Brain pericyte (primary cell): ENCODE data around the gene C2CD2.
"Not testable (repeated sequence)": the region's sequence is repeated elsewhere in the genome, so short reads cannot be mapped to it uniquely, and the experiment has no call there.

Experiments used
- DNase-seq: peaks from one replicate; pipeline ENCODE4 v3.0.0-alpha.2; 2012; ENCODE audit warnings: low read depth, low spot score

C2CD2 gene

GRCh38 chr21:41958886-41959563 lies 5.2 kb upstream of the C2CD2 start:
- no peak for DNase-seq

DNA sequence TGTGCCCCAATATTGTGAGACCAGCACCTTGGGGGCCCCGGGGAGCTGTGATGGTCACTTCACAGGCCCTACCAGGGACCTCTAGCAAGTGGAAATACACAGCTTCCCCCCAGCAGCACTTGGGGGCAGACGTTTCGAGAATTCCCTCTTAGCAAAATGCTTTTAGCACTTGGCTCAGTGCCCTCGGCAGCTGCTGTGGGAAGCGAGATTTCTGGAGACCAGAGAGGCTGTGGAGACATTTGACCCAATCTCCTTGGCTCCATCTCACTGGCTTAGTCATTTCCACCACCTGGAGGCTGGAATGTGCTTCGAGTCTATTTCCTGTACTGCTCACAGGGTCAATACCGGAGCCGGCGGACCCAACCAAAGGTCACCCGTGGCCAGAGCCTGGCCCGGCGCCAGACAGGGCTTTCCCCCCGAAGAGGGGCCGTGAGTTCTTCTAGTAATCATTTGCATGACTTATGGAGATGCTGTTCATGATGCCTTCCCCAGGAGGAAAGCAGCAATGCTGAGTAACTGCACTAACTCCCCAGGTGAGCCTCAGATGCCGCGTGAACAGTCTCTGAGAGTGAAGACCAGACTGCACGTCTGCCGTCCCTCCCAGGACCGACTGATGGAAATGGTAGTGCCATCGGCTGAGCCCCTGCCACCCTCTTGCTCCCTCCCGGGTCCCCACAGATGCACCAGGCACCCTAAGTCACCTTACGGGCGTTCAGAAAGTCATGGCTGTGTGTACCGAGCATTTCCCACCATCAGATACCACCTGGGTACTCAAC lies 4.4 kb upstream of the C2CD2 start:
- peak; percentile 58 for DNase-seq

GRCh38 chr21:41956926-41957729 lies 3.3 kb upstream of the C2CD2 start:
- no peak for DNase-seq

- no peak for DNase-seq
Measured at GRCh38 chr21:41955516-41955915, 1.7 kb upstream of the C2CD2 start.

GRCh38 chr21:41954654-41955499 lies 1.1 kb upstream of the C2CD2 start:
- DNase-seq = no peak

DNA sequence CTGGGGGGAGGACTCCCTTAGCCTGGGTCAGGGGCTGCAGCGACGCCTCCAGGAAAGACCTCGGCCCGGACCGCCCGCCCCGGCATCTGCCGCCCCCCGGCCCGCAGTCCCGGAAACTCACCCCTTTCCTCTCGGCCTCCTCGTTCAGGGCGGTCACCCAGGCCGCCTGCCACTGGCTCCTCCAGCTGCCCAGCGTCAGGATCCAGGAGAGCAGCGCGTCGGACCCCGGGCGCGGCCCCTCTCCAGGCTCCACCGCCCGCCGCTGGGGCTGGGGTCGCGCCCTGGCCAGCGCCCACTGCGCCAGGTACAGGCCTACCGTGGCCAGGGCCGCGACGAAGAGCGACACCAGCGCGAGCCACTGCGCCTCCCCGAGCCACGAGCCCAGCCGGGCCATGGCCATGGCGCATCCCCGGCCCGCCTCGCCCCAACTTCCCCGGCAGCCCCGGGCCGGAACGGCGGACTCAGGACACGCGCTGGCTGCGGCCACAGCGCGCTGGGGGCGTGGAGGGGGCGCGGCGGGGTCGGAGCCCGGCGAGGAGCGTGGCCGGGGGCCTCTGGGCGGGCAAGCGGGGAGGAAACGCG lies 478 bp downstream of the C2CD2 start:
- DNase-seq = no peak

- DNase-seq = no peak
Measured at GRCh38 chr21:41952568-41953248, 1.1 kb downstream of the C2CD2 start.

DNA sequence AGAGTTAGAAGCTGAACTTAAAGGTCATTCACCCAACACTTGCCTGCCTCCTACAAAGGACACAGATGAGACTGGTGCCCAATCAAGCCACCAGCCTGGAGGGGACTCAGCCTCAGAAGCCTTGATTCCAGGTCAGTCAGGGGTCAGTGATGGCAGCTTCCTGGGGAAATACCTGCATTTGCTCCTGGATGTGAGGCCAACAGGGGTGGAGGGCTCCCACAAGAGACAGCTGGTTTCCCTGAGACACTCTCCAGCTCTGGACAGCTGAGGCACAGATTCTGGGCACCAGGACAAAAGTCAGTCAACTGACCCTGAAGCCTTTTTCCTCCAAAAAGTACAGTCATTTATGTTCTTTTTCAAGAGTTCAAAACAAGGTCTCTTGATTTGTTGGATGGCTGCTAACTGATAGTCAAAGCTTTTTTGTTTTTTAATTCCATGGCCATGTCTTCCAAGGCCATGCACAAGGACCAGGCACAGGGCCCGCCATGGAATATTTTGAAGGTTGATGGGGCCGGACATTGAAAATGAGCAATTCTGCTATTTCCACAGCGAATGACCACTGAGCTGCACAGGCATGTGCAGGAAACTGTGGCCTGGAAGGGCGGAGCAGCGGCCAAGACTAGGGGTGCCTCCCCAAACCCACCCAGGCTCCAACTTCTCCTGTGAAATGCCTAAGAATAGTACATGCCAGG lies 1.8 kb downstream of the C2CD2 start:
- no peak for DNase-seq

- no peak for DNase-seq
Measured at GRCh38 chr21:41950941-41951351, 2.9 kb downstream of the C2CD2 start.

GRCh38 chr21:41949631-41950030 lies 4.2 kb downstream of the C2CD2 start:
- DNase-seq = not testable (repeated sequence)

DNA sequence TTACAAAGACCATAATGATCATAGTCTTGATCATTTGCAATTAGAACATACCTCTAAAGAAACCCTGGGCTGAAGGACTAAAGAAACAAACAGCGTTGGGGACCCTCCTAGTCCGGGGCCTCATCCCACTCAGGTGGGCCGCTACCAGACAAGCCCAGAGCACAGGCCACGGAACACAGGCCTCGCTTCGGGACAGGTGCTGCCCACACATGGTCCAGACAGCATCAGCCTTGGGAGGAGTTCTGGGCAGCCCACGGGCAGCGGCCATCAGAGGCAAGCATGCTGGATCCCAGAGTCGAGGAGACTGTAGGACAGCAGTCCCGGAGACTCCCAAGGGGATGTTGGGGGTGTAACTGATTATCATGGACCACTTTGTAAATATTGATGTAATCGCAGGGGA lies 4.9 kb downstream of the C2CD2 start:
- no peak for DNase-seq

DNA sequence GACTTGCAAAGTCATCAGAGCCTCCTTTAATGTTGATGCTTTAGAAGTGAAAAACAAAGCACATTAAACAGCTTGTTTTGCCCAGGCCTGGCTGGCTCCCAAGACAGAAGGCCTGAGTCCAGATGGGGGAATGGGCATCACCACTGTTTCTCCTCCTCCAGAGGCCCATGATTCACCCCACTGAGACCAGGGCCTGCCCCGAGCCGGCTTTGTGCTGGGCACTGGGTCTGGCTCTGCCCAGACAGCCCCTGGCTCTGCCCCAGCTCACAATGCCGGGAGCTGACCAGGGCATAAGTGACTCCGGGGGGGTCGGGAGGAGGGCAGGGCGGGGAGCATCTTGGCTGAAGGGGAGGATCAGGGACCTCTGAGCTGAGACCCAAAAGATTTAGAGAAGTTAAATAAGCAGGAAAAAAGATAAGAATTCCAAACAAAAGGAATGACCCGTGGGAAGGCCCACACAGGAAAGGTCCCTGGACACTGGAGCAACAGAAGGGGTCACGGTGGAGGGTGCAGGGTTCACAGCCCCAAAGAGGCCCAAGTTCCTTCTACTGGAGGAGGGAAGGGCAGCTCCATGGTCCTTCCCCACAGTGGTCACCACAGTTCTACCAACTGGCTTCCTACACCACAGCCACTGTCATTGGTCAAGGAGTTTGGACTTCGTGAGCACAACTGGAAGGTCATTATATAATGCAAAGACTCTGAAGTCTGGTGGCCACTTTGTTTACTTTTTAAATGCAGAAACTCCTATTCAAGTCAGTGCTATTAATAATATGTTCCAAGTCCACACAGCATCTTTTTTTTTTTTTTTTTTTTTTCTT lies 5.5 kb downstream of the C2CD2 start:
- DNase-seq = no peak

GRCh38 chr21:41945982-41946381 lies 7.8 kb downstream of the C2CD2 start:
- no peak for DNase-seq

DNA sequence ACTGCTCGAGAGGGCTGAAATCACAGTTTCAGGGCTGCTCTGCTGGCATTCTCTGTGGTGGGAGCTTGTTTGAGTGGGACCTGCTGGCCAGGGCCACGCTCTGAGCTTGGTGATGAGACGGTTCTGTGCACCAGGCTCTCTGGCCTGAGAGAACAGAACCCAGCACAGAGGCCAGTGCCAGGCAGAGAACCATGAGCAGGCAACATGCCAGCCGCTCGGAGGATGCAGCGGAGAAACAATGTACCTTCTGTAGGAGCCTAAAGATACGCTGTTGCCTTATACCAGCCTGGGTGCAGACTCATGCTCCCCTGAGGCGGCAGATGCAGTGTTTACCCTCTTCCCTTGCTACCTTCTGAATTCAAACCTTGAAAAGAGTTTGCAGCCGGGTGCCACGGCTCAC lies 10.0 kb downstream of the C2CD2 start:
- no peak for DNase-seq

DNA sequence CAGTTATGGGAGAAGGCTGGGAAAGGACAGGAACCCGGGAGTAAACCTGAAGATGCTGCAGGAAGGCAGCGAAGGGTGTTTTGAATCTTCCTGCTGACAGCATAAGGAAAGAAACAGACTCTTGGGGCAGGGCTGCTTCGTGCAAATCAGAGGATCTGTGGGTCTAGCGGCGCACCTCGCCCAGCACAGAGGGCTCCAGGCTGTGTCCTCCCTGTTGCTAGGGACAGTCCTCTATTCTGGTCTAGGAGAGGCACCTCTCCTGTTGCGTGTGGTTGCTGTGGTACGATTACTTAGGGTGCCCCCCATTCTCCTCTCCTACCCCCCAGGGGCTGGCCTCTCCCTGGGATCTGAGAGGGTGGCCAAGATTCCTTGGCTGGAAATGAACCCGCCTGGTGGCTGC lies 11.4 kb downstream of the C2CD2 start:
- no peak for DNase-seq

GRCh38 chr21:41941941-41942340 lies 11.9 kb downstream of the C2CD2 start:
- DNase-seq = no peak

DNA sequence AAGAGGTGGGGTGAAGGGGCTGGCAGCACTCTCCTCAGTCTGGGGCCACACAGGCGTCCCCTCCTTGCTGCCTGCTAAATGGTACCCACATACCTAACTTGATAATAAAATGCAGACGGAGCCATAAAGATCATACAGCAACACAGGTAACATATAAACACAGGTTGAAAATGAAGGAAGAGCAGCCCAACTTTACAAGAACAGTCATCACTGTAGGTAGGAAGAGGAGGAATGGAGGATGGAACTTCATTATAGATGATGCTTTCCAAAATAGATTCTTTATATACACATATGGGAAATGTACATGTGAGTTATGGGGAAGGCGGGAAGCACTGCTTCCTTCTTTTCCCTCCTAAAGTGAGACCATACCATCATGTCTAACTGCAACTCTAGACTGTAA lies 13.4 kb downstream of the C2CD2 start:
- DNase-seq = no peak

- DNase-seq = no peak
Measured at GRCh38 chr21:41939391-41939790, 14.4 kb downstream of the C2CD2 start.
